SK-N-SH treated with all-trans-retinoic acid at 6 μM for 48 hours (cell line): ENCODE data around the gene SYNE3.

Experiments
- ARNTL ChIP-seq: fragments of 450-650 bp; formaldehyde crosslinking; IDR thresholded peaks from 2 replicates; pipeline ENCODE4 v1.5.0; 2020; ENCODE audit warnings: low read depth, mild to moderate bottlenecking, moderate library complexity, borderline replicate concordance
- BACH2 ChIP-seq: fragments of 250-450 bp; sonication (Bioruptor Pico); IDR thresholded peaks from 2 replicates; pipeline ENCODE4 v1.9.0; 2021; ENCODE audit warnings: mild to moderate bottlenecking, borderline replicate concordance
- CSDC2 ChIP-seq: fragments of 250-450 bp; sonication (Bioruptor Pico); IDR thresholded peaks from 2 replicates; pipeline ENCODE4 v1.5.0; 2020; ENCODE audit warnings: mild to moderate bottlenecking, moderate library complexity
- PATZ1 ChIP-seq: fragments of 250-450 bp; sonication (Bioruptor Pico); IDR thresholded peaks from 2 replicates; pipeline ENCODE4 v1.8.0; 2020; ENCODE audit warnings: mild to moderate bottlenecking, moderate library complexity, borderline replicate concordance
- TCF4 ChIP-seq: fragments of 250-450 bp; sonication (Bioruptor Pico); IDR thresholded peaks from 2 replicates; pipeline ENCODE4 v1.8.0; 2021; ENCODE audit warnings: mild to moderate bottlenecking, moderate library complexity, borderline replicate concordance
- ZFP3 ChIP-seq: fragments of 250-450 bp; sonication (Bioruptor Pico); IDR thresholded peaks from 2 replicates; pipeline ENCODE4 v1.5.0; 2020; ENCODE audit warnings: mild to moderate bottlenecking, moderate library complexity
- ZNF565 ChIP-seq: fragments of 450-650 bp; formaldehyde crosslinking; conservative IDR thresholded peaks from 2 replicates; pipeline ENCODE4 v1.5.0; 2020; ENCODE audit warnings: low read depth, mild to moderate bottlenecking, moderate library complexity

GRCh38 chr14:95523815-95524448 lies 7.5 kb upstream of the SYNE3 start:
- TF ChIP-seq TCF4 (CRISPR knock-in tag): no peak
- TF ChIP-seq PATZ1 (CRISPR knock-in tag): no peak
- TF ChIP-seq ARNTL (CRISPR knock-in tag): no peak
- TF ChIP-seq CSDC2 (CRISPR knock-in tag): no peak
- TF ChIP-seq BACH2 (CRISPR knock-in tag): no peak
- TF ChIP-seq ZNF565: no peak
- TF ChIP-seq ZFP3 (CRISPR knock-in tag): no peak
